Prostate gland (tissue), 2 donors: Measurements from ENCODE around the gene TRIM24. TPM values are rescaled to one million over a fixed set of nuclear protein-coding genes. Genes with fewer than 3 reads are reported as not detected.

Source experiments
- DNase-seq: peaks from one replicate; pipeline ENCODE4 v3.0.0-alpha.2; 2019; ENCODE audit warnings: low spot score
- H3K27ac ChIP-seq, 2 donors: fragments of 200-600 bp; sonication (generic); 2 replicates each; pipeline ENCODE4 v1.5.1; 2017 to 2019
- H3K27me3 ChIP-seq: fragments of 200-600 bp; sonication (generic); replicated peaks from 2 replicates; pipeline ENCODE4 v1.5.1; 2019; ENCODE audit not compliant: insufficient read depth
- H3K36me3 ChIP-seq, 2 donors: fragments of 200-600 bp; sonication (generic); 1 replicate in 1 of 2; 2 replicates in 1 of 2; pipeline versions ENCODE4 v1.5.1 to v1.8.1; 2017 to 2019
- H3K4me1 ChIP-seq: fragments of 200-600 bp; sonication (generic); replicated peaks from 2 replicates; pipeline ENCODE4 v1.5.1; 2019
- H3K4me3 ChIP-seq, 2 donors: fragments of 200-600 bp; sonication (generic); 2 replicates each; pipeline ENCODE4 v1.5.1; 2017 to 2019
- H3K9me3 ChIP-seq: fragments of 200-600 bp; sonication (generic); 2 replicates; pipeline ENCODE4 v1.5.1; 2017
- POLR2A ChIP-seq: fragments of 450-650 bp; IDR thresholded peaks from one replicate; pipeline ENCODE4 v1.6.1; 2016; ENCODE audit warnings: antibody characterized with exemption, mild to moderate bottlenecking
- POLR2AphosphoS5 ChIP-seq: sonication (generic); formaldehyde crosslinking; IDR thresholded peaks from one replicate; pipeline ENCODE4 v1.6.1; 2017; ENCODE audit warnings: antibody characterized with exemption
- WGBS: methylation state at CpG from one replicate; pipeline ENCODE4 v1.1.5; 2018; 5-methylcytosine and 5-hydroxymethylcytosine counted together
- intact Hi-C: fragments of 100-400 bp; cut with DNase I; formaldehyde crosslinking; loops from one replicate; pipeline ENCODE4 v1.14.2; 2022
- total RNA-seq, 2 donors: library from RNA; depleted of rRNA; stranded (reverse); fragments of >200 nt; gene quantifications; one replicate each; pipeline ENCODE4 v1.1.0, GENCODE V29; 2016
- TF ChIP-seq, protein P1 (sequence below), 4 experiments: fragments of 200-600 bp in 2 of 4; fragments of 450-650 bp in 2 of 4; sonication (generic) in 2 of 4; IDR thresholded peaks; 1 replicate in 3 of 4; 2 replicates in 1 of 4; pipeline ENCODE4 v1.5.1; 2016 to 2019; ENCODE audit warnings: antibody characterized with exemption in 4 of 4, mild to moderate bottlenecking in 2 of 4, moderate library complexity in 2 of 4

TRIM24 gene
- total RNA-seq, 2 donors from 2014 or later: 38.9 to 42.6 TPM

DNA sequence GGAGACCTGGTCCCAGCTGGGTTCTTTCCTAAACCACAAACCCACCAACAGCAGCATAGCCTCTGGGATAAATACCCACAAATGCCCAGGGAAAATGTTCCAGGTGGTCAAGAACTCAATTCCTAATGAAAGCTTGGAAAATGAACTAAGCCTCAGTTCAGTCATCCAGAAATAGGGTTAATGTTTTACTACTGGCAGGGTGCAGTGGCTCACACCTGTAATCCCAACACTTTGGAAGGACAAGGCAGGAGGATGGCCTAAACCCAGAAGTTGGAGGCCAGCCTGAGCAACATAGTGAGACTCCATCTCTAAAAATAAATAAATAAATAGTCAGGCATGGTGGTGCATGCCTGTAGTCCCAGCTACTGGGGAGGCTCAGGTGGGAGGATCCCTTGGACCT is 158.9 kb downstream of the TRIM24 start:
- no peak overlapping the region for H3K4me3 ChIP-seq
- no peaks in the 10 kb centered on the region for H3K4me1 ChIP-seq
- no peaks in the 10 kb centered on the region for H3K9me3 ChIP-seq
- H3K36me3 ChIP-seq: no peaks in the 10 kb centered on the region
- H3K27me3 ChIP-seq: no peaks in the 10 kb centered on the region
- DNase-seq: no peak
- intact Hi-C loops: no loop called here
- no peak overlapping the region for H3K27ac ChIP-seq
- TF ChIP-seq POLR2A (no peak), POLR2AphosphoS5 (no peak)
- TF ChIP-seq, protein P1, sequence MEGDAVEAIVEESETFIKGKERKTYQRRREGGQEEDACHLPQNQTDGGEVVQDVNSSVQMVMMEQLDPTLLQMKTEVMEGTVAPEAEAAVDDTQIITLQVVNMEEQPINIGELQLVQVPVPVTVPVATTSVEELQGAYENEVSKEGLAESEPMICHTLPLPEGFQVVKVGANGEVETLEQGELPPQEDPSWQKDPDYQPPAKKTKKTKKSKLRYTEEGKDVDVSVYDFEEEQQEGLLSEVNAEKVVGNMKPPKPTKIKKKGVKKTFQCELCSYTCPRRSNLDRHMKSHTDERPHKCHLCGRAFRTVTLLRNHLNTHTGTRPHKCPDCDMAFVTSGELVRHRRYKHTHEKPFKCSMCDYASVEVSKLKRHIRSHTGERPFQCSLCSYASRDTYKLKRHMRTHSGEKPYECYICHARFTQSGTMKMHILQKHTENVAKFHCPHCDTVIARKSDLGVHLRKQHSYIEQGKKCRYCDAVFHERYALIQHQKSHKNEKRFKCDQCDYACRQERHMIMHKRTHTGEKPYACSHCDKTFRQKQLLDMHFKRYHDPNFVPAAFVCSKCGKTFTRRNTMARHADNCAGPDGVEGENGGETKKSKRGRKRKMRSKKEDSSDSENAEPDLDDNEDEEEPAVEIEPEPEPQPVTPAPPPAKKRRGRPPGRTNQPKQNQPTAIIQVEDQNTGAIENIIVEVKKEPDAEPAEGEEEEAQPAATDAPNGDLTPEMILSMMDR (IDR thresholded peaks at IDR 0.05): no peak

GRCh38 chr7:138622841-138623240 is 162.8 kb downstream of the TRIM24 start:
- no peak overlapping the region for H3K27ac ChIP-seq

DNA sequence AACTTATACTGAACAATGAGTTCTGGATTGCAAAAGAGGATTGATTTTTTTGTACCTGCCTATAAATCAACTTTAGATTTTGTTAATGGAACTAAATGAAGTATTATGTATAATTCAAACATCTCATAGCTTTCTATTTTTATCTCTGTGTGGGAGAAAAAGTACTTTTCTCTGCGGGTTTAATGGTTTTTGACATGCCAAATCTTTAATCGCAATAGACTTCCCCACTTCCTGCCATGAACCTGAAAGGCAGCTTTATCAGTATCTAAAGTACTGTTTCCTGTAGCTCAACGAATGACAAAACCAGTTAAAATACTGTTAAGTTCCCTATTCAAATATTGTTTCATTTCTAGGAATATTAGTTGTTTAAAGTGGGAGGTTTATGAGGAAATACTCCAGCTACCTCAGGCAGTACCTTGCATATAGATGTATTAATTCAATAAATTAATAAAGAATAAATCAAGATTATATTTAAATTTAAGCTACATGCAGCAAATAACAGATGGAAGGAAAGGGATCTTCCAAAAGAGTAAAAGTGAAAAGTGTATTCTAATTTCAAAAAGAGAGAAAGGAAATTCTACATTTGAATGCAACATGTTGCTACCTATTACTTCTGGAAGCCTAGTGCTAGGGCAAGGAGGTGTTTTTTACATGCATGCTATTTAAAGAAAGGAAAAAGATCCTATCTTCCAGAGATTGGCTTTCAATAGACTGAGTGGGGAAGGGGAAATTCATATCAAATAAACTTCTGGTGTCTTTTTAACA is 165.2 kb downstream of the TRIM24 start:
- no peak for DNase-seq
- H3K36me3 ChIP-seq: no peaks in the 10 kb centered on the region
- no peaks in the 10 kb centered on the region for H3K9me3 ChIP-seq
- intact Hi-C loops: no loop called here
- H3K27me3 ChIP-seq: no peaks in the 10 kb centered on the region
- H3K4me1 ChIP-seq: no peaks in the 10 kb centered on the region
- H3K27ac ChIP-seq: no peak overlapping the region
- 5% methylated on average over 3 of the region's 3 CpGs for WGBS
- TF ChIP-seq, protein P1 (IDR thresholded peaks at IDR 0.05): no peak
- TF ChIP-seq POLR2AphosphoS5: no peak
- no peak for TF ChIP-seq POLR2A
- H3K4me3 ChIP-seq: no peak overlapping the region

More at GRCh38 chr7:138622841-138623240, 162.8 kb downstream of the TRIM24 start:
- Histone ChIP-seq H3K27me3 (no peaks in the 10 kb centered on the region), H3K4me3 (no peak overlapping the region), H3K4me1 (no peaks in the 10 kb centered on the region), H3K9me3 (no peaks in the 10 kb centered on the region), H3K36me3 (no peaks in the 10 kb centered on the region)
- intact Hi-C loops: no loop called here
- WGBS: 91% methylated on average over 1 of the region's 1 CpG
- DNase-seq: no peak
- TF ChIP-seq POLR2A (no peak), POLR2AphosphoS5 (no peak)
- TF ChIP-seq, protein P1 (IDR thresholded peaks at IDR 0.05): no peak

GRCh38 chr7:138625849-138626230 is 165.8 kb downstream of the TRIM24 start:
- H3K27me3 ChIP-seq: no peaks in the 10 kb centered on the region
- H3K36me3 ChIP-seq: no peaks in the 10 kb centered on the region
- TF ChIP-seq, protein P1 (IDR thresholded peaks at IDR 0.05): no peak
- TF ChIP-seq POLR2A (no peak), POLR2AphosphoS5 (no peak)
- H3K9me3 ChIP-seq: no peaks in the 10 kb centered on the region
- no peak overlapping the region for H3K4me3 ChIP-seq
- no peak overlapping the region for H3K27ac ChIP-seq
- intact Hi-C loops: no loop called here
- no peak for DNase-seq
- WGBS: 32% methylated on average over 5 of the region's 5 CpGs
- H3K4me1 ChIP-seq: no peaks in the 10 kb centered on the region

GRCh38 chr7:138626846-138627245 is 166.8 kb downstream of the TRIM24 start:
- Histone ChIP-seq H3K9me3 (no peaks in the 10 kb centered on the region), H3K36me3 (no peaks in the 10 kb centered on the region), H3K4me3 (no peak overlapping the region), H3K27me3 (no peaks in the 10 kb centered on the region), H3K27ac (no peak overlapping the region), H3K4me1 (no peaks in the 10 kb centered on the region)
- no peak for DNase-seq
- TF ChIP-seq POLR2AphosphoS5 (no peak), POLR2A (no peak)
- TF ChIP-seq, protein P1 (IDR thresholded peaks at IDR 0.05): no peak
- intact Hi-C loops: no loop called here
- WGBS: 61% methylated on average over 2 of the region's 2 CpGs
